HTERT RPE-1 (cell line): Measurements from ENCODE around the gene LIPK.

Experiments
- in situ Hi-C: fragments of 300-500 bp; cut with MboI; formaldehyde crosslinking; loops from 4 replicates; pipeline ENCODE4 v1.14.3; 2020; ENCODE audit warnings: low sequenced_read_pairs

LIPK gene

DNA sequence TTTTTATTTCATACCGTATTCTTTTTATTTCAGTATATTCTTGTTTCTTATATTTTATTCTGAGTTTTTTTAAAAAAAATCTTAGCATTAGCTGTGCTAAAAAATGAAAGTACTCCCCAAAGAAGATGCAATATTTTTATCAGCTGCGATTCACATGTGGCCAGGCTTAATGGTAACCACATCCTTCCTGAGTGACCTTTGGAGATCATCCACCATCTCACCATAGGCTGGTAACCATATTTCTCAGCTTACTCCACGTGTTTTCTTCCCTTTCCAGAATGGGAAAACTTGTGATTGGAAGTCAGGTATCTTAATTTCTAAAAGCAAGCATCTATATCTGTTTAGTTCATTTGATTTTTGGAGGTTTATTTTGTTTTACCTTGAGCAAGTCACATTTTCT, 77.7 kb downstream of the LIPK start:
- in situ Hi-C loops: no loop called here

DNA sequence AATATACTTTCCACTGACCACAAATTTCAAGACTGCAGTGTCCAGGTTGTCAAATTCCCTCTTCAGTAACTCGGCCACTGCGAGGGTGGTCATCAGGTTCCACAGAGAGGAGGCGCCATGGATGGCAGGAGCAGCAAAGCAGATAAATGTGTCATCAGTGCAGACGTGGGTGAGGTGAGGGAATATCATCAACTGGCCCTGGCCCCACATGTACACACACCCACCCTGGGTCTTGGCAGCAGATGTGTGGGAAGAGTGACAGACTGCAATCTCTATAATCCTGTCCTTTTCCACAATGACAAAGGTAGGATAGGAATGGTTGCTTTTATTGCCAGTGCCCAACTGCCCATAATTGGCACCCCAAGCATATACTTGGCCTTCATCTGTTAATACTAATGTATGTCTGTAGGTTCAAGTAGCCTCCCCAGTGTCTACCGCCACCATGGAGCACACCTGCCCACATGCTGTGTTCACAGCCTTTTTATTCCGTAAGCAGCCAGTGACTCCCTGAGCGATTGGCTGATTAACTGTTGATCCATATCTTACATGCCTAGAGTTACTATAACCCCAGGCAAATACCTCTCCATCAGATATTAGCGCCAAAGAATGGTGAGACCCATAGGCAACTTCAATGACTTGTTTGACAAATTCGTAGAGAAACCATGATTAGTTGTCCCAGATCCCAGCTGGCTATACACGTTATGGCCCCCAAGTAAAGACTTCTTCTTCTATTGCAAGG, 80.2 kb downstream of the LIPK start:
- in situ Hi-C loops: no loop called here

DNA sequence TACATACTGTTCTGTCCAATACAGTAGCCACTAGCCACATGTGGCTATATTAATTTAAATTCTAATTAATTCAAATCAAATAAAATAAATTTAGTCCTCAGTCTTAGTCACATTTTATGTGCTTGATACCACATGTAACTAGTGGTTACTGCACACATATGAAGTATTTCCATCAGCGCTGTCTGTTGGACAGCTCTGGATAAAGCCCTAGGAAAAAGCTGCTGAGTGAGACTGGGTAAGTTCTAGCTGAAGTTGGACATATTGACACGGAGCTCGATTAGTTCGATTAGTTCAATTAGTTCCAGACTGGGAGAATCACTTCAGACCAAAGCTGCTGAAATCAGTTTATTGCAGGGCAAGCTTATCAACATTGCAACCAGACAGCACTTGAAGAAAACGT, 81.4 kb downstream of the LIPK start:
- in situ Hi-C loops: no loop called here

DNA sequence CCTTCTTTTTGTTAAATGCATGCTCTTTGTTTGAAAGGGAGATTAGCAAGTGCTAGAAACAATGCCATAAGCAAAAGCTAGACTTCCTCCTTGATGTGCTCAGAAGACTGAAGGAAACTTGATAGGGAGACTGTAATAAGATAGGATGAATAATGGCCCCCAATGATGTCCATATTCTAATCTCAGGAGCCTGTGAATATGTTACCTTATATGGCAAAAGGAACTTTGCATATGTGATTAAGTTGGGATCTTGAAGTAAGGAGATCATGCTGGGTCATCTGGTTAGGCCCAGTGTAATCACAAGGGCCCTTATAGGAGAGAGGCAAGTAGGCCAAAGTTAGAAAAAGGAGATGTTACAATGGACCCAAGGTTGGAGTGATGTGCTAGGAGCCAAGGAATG, 82.9 kb downstream of the LIPK start:
- in situ Hi-C loops: no loop called here

DNA sequence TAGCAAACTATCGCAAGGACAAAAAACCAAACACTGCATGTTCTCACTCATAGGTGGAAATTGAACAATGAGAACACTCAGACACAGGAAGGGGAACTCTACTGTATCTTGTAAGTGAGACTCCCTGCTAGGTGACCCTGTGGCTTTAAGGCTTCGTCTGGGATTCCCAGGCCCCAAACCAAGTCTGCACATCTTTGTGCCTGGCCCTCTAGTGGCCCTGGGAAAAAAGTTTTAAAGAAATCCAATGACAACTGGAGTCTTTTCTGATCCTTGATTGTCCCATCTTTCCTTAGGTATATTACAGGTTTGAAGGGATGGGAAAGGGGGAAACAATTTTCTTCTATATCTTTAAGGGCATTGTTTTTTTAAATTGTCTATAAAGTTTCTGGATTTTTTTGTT, 85.9 kb downstream of the LIPK start:
- in situ Hi-C loops: no loop called here

DNA sequence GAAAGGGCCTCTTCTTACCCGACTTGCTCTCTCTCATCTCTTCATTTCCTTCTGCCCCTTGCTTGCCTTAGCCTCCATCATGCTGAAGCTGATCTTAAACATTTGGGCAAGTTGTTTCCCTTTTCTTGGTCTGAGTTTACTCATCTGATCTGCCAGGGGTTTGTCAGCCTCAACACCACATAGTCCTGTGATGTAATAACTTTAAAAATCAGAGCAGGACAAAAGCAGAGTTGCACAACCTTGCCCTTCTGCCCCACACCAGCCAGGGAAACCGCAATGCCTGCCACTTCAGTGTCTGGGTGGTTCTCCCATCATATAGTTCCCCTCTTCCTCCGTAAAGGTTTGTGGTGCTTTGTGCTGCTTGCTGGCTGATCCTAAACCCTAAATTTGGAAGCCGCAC, 86.6 kb downstream of the LIPK start:
- in situ Hi-C loops: no loop called here

DNA sequence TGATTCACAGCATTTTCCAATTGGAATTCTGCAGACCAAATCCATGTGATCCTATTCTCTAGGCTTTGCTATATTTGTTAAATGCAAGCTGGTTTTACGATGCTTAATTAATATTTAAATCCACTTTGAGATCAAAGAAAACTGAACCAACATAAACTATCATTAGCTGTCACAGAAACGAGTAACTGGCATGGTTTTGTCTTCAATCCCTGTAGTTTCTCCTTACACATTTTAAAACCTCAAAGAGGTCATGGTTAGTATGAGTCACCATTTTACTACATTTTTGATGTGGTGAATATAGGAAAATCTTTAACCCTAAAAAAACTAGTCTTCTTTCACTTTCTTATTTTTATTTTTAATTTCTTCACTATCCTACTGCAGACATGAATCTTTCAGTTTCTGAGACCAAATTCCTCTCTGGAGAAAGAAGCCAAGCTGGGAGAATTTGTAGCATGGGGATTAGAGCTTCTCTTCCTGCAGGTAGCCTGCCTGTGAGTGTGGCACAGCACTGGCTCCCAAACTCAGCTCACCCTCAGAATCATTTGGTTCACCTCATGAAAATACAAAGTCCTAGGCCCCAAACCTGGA, 87.8 kb downstream of the LIPK start:
- in situ Hi-C loops: no loop called here

DNA sequence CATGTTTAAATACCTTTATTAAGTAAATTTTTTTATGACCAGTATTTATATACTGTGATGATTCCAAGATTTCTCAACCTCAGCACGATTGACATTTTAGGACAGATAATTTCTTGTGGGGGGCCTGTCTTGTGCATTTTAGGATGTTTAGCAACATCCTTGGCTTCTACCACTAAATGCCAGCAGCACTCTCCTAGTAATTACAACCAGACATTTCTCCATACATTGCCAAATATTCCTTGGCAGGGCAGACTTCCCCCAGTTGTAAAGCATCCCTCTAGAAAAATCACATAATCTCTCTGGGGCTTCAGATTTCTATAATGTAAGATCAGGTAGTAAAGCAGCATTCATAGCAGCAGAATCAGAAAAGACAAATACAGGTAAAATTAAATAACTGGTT, 88.7 kb downstream of the LIPK start:
- in situ Hi-C loops: no loop called here

DNA sequence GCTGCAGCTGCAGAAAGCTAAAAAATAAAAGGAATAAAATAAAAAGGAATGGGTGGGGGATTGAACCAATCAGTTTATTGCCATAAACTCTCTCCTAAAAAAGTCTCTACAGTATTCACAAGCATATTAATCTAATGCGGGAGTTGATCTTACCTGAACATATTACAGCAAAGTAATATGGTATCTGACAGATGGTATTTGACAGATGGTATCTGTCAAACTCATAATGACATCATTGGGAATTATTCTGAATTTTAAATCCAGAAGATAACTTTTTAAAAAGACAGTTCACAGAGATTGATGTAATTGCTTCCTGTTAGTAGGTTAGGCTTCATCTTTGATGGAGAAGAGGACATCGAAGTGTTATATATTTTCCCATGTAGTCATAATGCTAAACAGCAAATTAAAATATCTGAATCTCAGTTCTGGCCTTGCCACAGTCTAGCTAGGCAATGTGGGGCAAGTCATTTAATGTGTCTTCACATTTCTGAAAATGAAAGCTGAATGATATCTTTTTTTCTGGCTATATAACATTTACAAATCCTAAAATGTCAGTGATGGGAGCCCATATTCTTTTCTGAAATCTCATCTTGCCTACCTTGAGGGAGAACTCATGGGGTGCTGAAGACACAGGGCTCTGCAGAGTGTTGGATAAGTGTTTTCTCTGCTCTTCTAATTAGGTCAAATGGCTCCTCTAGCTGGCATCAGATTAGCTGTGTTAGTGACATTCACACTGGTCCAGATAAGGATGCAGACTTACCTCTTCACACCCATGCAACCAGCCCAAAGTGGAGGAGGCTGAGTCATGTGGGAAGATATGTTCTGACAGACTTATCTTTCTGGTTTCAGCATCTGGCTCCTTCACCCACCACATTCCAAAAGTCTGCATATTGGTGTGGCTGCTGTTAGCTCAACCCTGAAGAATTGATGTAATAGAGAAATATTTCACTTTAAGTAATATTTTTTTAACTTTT, 94.4 kb downstream of the LIPK start:
- in situ Hi-C loops: no loop called here
